H9 (cell line): ENCODE data around the gene SCARB2. TPM values are rescaled to one million over a fixed set of nuclear protein-coding genes. Genes with fewer than 3 reads are reported as not detected.

ENCODE experiments used
- DNase-seq: peaks from one replicate; pipeline ENCODE4 v3.0.0-alpha.2; 2017
- H2AFZ ChIP-seq: one replicate; pipeline ENCODE4 v1.6.1; 2013; ENCODE audit warnings: mild to moderate bottlenecking, low read length, control low read depth, moderate library complexity
- H2AK5ac ChIP-seq: 2 replicates; pipeline ENCODE4 v1.6.1; 2013; ENCODE audit warnings: low read length, control low read depth, mixed read lengths; ENCODE audit not compliant: insufficient read length
- H2BK120ac ChIP-seq: one replicate; pipeline ENCODE4 v1.6.1; 2013; ENCODE audit warnings: low read depth, mild to moderate bottlenecking, low read length, control low read depth, inconsistent platforms; ENCODE audit not compliant: poor library complexity, severe bottlenecking
- H2BK12ac ChIP-seq: 2 replicates; pipeline ENCODE4 v1.6.1; 2013; ENCODE audit warnings: low read length, control low read depth, mixed read lengths, low read depth; ENCODE audit not compliant: insufficient read length
- H2BK15ac ChIP-seq: 2 replicates; pipeline ENCODE4 v1.6.1; 2013; ENCODE audit warnings: low read depth, low read length, control low read depth
- H2BK20ac ChIP-seq: one replicate; pipeline ENCODE4 v1.6.1; 2013; ENCODE audit warnings: low read depth, mild to moderate bottlenecking, low read length, control low read depth, inconsistent platforms; ENCODE audit not compliant: poor library complexity, severe bottlenecking
- H2BK5ac ChIP-seq: 2 replicates; pipeline ENCODE4 v1.6.1; 2013; ENCODE audit warnings: low read length, control low read depth, mixed read lengths; ENCODE audit not compliant: insufficient read length
- H3K14ac ChIP-seq: 2 replicates; pipeline ENCODE4 v1.6.1; 2013; ENCODE audit warnings: low read length, control low read depth; ENCODE audit not compliant: insufficient read depth
- H3K18ac ChIP-seq: 2 replicates; pipeline ENCODE4 v1.6.1; 2013; ENCODE audit warnings: low read depth, mild to moderate bottlenecking, mixed read lengths, low read length, control low read depth; ENCODE audit not compliant: insufficient read length
- H3K23ac ChIP-seq: 2 replicates; pipeline ENCODE4 v1.6.1; 2013; ENCODE audit warnings: low read length, control low read depth, mixed read lengths, low read depth; ENCODE audit not compliant: insufficient read length
- H3K23me2 ChIP-seq: 2 replicates; pipeline ENCODE4 v1.6.1; 2013; ENCODE audit warnings: low read depth, mild to moderate bottlenecking, mixed read lengths, low read length, control low read depth; ENCODE audit not compliant: insufficient read length, poor library complexity, severe bottlenecking
- H3K27ac ChIP-seq: 2 replicates; pipeline ENCODE4 v1.5.1; 2013; ENCODE audit warnings: low read length, control low read depth, mixed read lengths, low read depth; ENCODE audit not compliant: insufficient read length
- H3K27me3 ChIP-seq: 2 replicates; pipeline ENCODE4 v1.6.1; 2013; ENCODE audit warnings: low read length, control low read depth, inconsistent platforms; ENCODE audit not compliant: insufficient read depth
- H3K4ac ChIP-seq: 2 replicates; pipeline ENCODE4 v1.6.1; 2013; ENCODE audit warnings: low read depth, mild to moderate bottlenecking, control low read depth, inconsistent platforms, low read length, moderate library complexity
- H3K4me1 ChIP-seq: 2 replicates; pipeline ENCODE4 v1.6.1; 2013; ENCODE audit warnings: low read length, control low read depth, inconsistent platforms; ENCODE audit not compliant: insufficient read depth
- H3K4me2 ChIP-seq: 2 replicates; pipeline ENCODE4 v1.6.1; 2013; ENCODE audit warnings: low read length, control low read depth, mixed read lengths; ENCODE audit not compliant: insufficient read length, insufficient read depth
- H3K56ac ChIP-seq: 2 replicates; pipeline ENCODE4 v1.6.1; 2013; ENCODE audit warnings: low read depth, mild to moderate bottlenecking, mixed read lengths, low read length, control low read depth; ENCODE audit not compliant: insufficient read length
- H3K79me1 ChIP-seq: 2 replicates; pipeline ENCODE4 v1.6.1; 2013; ENCODE audit warnings: low read depth, mild to moderate bottlenecking, moderate library complexity, low read length, control low read depth, inconsistent platforms; ENCODE audit not compliant: insufficient read depth, poor library complexity, severe bottlenecking
- H3K79me2 ChIP-seq: 2 replicates; pipeline ENCODE4 v1.6.1; 2013; ENCODE audit warnings: low read length, control low read depth, inconsistent platforms; ENCODE audit not compliant: insufficient read depth
- H3K9ac ChIP-seq: 2 replicates; pipeline ENCODE4 v1.6.1; 2013; ENCODE audit warnings: low read length, control low read depth, mixed read lengths; ENCODE audit not compliant: insufficient read length; ENCODE audit errors: extremely low read depth
- H3K9me3 ChIP-seq: one replicate; pipeline ENCODE4 v1.6.1; 2013; ENCODE audit warnings: low read depth, low read length, inconsistent platforms; ENCODE audit not compliant: control insufficient read depth
- H3T11ph ChIP-seq: one replicate; pipeline ENCODE4 v1.6.1; 2013; ENCODE audit warnings: mild to moderate bottlenecking, low read length, control low read depth, inconsistent platforms
- H4K20me1 ChIP-seq: one replicate; pipeline ENCODE4 v1.6.1; 2013; ENCODE audit not compliant: control insufficient read depth, insufficient read length, insufficient read depth
- H4K5ac ChIP-seq: 2 replicates; pipeline ENCODE4 v1.6.1; 2013; ENCODE audit warnings: low read depth, mild to moderate bottlenecking, mixed read lengths, low read length, control low read depth; ENCODE audit not compliant: insufficient read length
- H4K8ac ChIP-seq: replicated peaks from 2 replicates; pipeline ENCODE4 v1.6.1; 2013; ENCODE audit warnings: low read length, control low read depth, mixed read lengths, low read depth; ENCODE audit not compliant: insufficient read length
- H4K91ac ChIP-seq: 2 replicates; pipeline ENCODE4 v1.6.1; 2013; ENCODE audit warnings: low read depth, mild to moderate bottlenecking, moderate library complexity, mixed read lengths, low read length, control low read depth; ENCODE audit not compliant: insufficient read length
- H3K27ac Mint-ChIP-seq, 3 experiments: 2 replicates in 2 of 3; 3 replicates in 1 of 3; pipeline ENCODE4 v1.8.0; 2020 to 2021; ENCODE audit warnings: mixed read lengths in 3 of 3, mild to moderate bottlenecking in 1 of 3, moderate library complexity in 1 of 3
- H3K27me3 Mint-ChIP-seq: 2 replicates; pipeline ENCODE4 v1.8.0; 2021; ENCODE audit warnings: low read depth, mild to moderate bottlenecking, moderate library complexity, mixed read lengths
- H3K36me3 Mint-ChIP-seq, 3 experiments: 2 replicates in 2 of 3; 3 replicates in 1 of 3; pipeline ENCODE4 v1.8.0; 2020 to 2021; ENCODE audit warnings: low read depth in 3 of 3, mixed read lengths in 3 of 3; ENCODE audit not compliant: insufficient read depth in 1 of 3
- H3K4me1 Mint-ChIP-seq, 2 experiments: 2 replicates each; pipeline ENCODE4 v1.8.0; 2020; ENCODE audit warnings: mixed read lengths in 2 of 2
- H3K4me3 Mint-ChIP-seq, 2 experiments: 2 replicates in 1 of 2; 3 replicates in 1 of 2; pipeline ENCODE4 v1.8.0; 2020 to 2021; ENCODE audit warnings: mild to moderate bottlenecking in 2 of 2, mixed read lengths in 2 of 2, moderate library complexity in 1 of 2
- H3K9me3 Mint-ChIP-seq, 2 experiments: 2 replicates in 1 of 2; 3 replicates in 1 of 2; pipeline ENCODE4 v1.8.0; 2020; ENCODE audit warnings: mild to moderate bottlenecking in 2 of 2, mixed read lengths in 2 of 2, moderate library complexity in 1 of 2
- CTCF ChIP-seq: fragments of 200-600 bp; sonication (generic); conservative IDR thresholded peaks from 3 replicates; pipeline ENCODE4 v1.8.0; 2021; ENCODE audit warnings: antibody characterized with exemption, mild to moderate bottlenecking
- WGBS: extraction: QIAGEN DNeasy Blood & Tissue Kit; methylation state at CpG from one replicate; pipeline ENCODE4 v1.1.7; 2013; ENCODE audit warnings: missing lambda C conversion rate, low lambda C conversion rate, mixed read lengths; ENCODE audit not compliant: insufficient read length; ENCODE audit errors: extremely low coverage; 5-methylcytosine and 5-hydroxymethylcytosine counted together
- total RNA-seq: library from RNA; stranded (reverse); gene quantifications from 2 replicates; pipeline ENCODE4 v1.2.1, GENCODE V29; 2021

Gene SCARB2
- total RNA-seq, 1 experiment from 2014 or later: 36.4 TPM

DNA sequence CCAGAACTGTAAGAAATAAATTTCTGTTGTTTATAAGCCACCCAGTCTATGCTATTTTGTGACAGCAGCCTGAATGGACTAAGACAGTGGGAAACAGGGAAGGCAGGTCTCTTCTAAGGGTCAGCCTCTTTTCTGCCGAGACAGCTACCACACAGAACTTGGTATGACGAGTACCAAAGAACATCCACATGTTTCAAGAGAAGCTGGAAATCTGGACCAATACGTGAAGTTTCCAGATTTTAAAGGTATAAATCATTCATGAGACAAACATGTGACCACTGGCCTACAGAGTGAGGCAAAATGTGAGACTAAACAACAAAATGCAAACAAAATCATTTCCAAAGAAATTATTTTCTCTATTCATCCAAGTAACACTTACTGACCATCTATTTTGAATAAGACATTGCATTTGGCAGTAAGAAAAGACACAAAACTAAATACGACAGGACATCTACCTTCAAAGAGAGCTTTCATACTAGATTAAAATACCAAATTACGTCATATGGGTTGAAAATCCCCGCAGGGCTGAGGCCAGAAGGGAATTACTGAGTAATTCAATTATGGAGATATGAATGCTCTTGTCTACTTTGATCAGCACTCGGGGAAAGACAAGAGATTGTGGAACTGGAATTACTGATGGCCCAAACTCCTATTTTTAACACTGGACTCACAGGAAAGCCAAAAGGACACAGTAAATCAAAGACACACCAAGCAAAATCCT, 7.2 kb downstream of the SCARB2 start:
- no peak for TF ChIP-seq CTCF
- Histone ChIP-seq H2AK5ac (no peak overlapping the region), H4K8ac (no peak overlapping the region), H2BK12ac (no peak overlapping the region), H3K79me1 (no peaks in the 10 kb centered on the region), H3K56ac (no peak overlapping the region), H3K27ac (no peak overlapping the region), H2BK20ac (no peak overlapping the region), H3K14ac (no peak overlapping the region), H3K23ac (no peak overlapping the region), H3T11ph (no peak overlapping the region), H4K20me1 (no peaks in the 10 kb centered on the region), H3K9me3 (no peaks in the 10 kb centered on the region), H4K5ac (no peak overlapping the region), H2BK120ac (no peak overlapping the region), H2AFZ (no peak overlapping the region), H3K4me1 (no peaks in the 10 kb centered on the region), H3K79me2 (no peaks in the 10 kb centered on the region; the same call in 1 of the 2 replicates), H3K18ac (no peak overlapping the region), H3K4me2 (no peak overlapping the region), H3K27me3 (no peaks in the 10 kb centered on the region), H3K23me2 (no peaks in the 10 kb centered on the region), H3K4ac (no peak overlapping the region), H3K9ac (no peak overlapping the region), H2BK5ac (no peak overlapping the region), H2BK15ac (no peak overlapping the region), H4K91ac (no peak overlapping the region)
- Mint-ChIP-seq H3K36me3 (no peaks in the 10 kb centered on the region; a peak in 1 of 7 replicates), H3K4me3 (no peak overlapping the region), H3K4me1 (peaks cover 9% of the 10 kb centered on the region in 2 experiments), H3K9me3 (no peaks in the 10 kb centered on the region), H3K27me3 (no peaks in the 10 kb centered on the region), H3K27ac (no peak overlapping the region)
- WGBS: no CpG with 5 or more reads among the region's 7 CpGs
- no peak for DNase-seq
